Activated naive CD4-positive, alpha-beta T cell (primary cell): ENCODE data around the gene AMPD3.
"Not testable (repeated sequence)": the region's sequence is repeated elsewhere in the genome, so short reads cannot be mapped to it uniquely, and the experiment has no call there.

Experiments used
- DNase-seq, 4 experiments: peaks; one replicate each; lab custom pipeline; 2025; lab: John Stamatoyannopoulos, UW

AMPD3 gene

GRCh38 chr11:10454878-10455631 is at the start of gene AMPD3:
Gene AMPD3, plus strand, starts transcription at chr11:10455264. Its CDS starts 6,256 bp downstream, at chr11:10461520.
- no peak for DNase-seq

- DNase-seq: no peak
These were observed 49.0 kb upstream of the AMPD3 start for GRCh38 chr11:10405865-10406592.

- no peak for DNase-seq
These were observed 48.0 kb upstream of the AMPD3 start for GRCh38 chr11:10407055-10407454.

GRCh38 chr11:10407749-10408685 is 47.0 kb upstream of the AMPD3 start:
- DNase-seq: no peak

GRCh38 chr11:10409207-10409661 is 45.8 kb upstream of the AMPD3 start:
- DNase-seq: no peak

GRCh38 chr11:10410106-10410843 is 44.8 kb upstream of the AMPD3 start:
- no peak for DNase-seq

GRCh38 chr11:10410844-10411200 is 44.2 kb upstream of the AMPD3 start:
- no peak for DNase-seq

- DNase-seq: no peak
These were observed 42.8 kb upstream of the AMPD3 start for GRCh38 chr11:10412266-10412665.

- DNase-seq: peak in 1 of 4 experiments; percentile 35
These were observed 41.8 kb upstream of the AMPD3 start for GRCh38 chr11:10413268-10413667.

- no peak for DNase-seq
These were observed 40.9 kb upstream of the AMPD3 start for GRCh38 chr11:10414181-10414580.

- DNase-seq: no peak
These were observed 40.4 kb upstream of the AMPD3 start for GRCh38 chr11:10414659-10415058.

GRCh38 chr11:10415817-10416392 is 39.2 kb upstream of the AMPD3 start:
- DNase-seq: no peak

- DNase-seq: no peak
These were observed 36.7 kb upstream of the AMPD3 start for GRCh38 chr11:10418259-10418949.

GRCh38 chr11:10418950-10419310 is 36.1 kb upstream of the AMPD3 start:
- DNase-seq: no peak

- DNase-seq: no peak
These were observed 28.6 kb upstream of the AMPD3 start for GRCh38 chr11:10426475-10426874.

GRCh38 chr11:10428453-10428852 is 26.6 kb upstream of the AMPD3 start:
- no peak for DNase-seq

- DNase-seq: no peak
These were observed 25.5 kb upstream of the AMPD3 start for GRCh38 chr11:10429526-10429925.

GRCh38 chr11:10432493-10432892 is 22.6 kb upstream of the AMPD3 start:
- DNase-seq: no peak

GRCh38 chr11:10432971-10433370 is 22.1 kb upstream of the AMPD3 start:
- no peak for DNase-seq

GRCh38 chr11:10436224-10436623 is 18.8 kb upstream of the AMPD3 start:
- DNase-seq: no peak

- DNase-seq: not testable (repeated sequence)
These were observed 18.4 kb upstream of the AMPD3 start for GRCh38 chr11:10436683-10437082.
